Measurements from ENCODE around the gene BPIFB1.

GRCh38 chr20:33306228-33306627 is 23.2 kb downstream of the BPIFB1 start:
- TF ChIP-seq ZNF350 (CRISPR knock-in tag; IDR thresholded peaks at IDR 0.05; ENCODE audit: borderline replicate concordance, low read depth) = no peak
- TF ChIP-seq TOPORS (CRISPR knock-in tag; IDR thresholded peaks at IDR 0.05) = no peak
- no peak for TF ChIP-seq CTCF (CRISPR knock-in tag; IDR thresholded peaks at IDR 0.05)
- no peak for TF ChIP-seq RNF2 (conservative IDR thresholded peaks at IDR 0.05; ENCODE audit: low read depth)
- TF ChIP-seq ELF3 (CRISPR knock-in tag; IDR thresholded peaks at IDR 0.05) = no peak
- TF ChIP-seq ZNF362 (CRISPR knock-in tag; IDR thresholded peaks at IDR 0.05; ENCODE audit: borderline replicate concordance) = no peak

Data from HepG2 (cell line).